ENCODE results near the gene B9D2. TPM values are rescaled to one million over a fixed set of nuclear protein-coding genes. Genes with fewer than 3 reads are reported as not detected.
"Not testable (repeated sequence)": the region's sequence is repeated elsewhere in the genome, so short reads cannot be mapped to it uniquely, and the experiment has no call there.

B9D2 gene
- total RNA-seq, 4 donors from 2014 or later, result 1.7 to 3.7 (median 2.5) TPM

DNA sequence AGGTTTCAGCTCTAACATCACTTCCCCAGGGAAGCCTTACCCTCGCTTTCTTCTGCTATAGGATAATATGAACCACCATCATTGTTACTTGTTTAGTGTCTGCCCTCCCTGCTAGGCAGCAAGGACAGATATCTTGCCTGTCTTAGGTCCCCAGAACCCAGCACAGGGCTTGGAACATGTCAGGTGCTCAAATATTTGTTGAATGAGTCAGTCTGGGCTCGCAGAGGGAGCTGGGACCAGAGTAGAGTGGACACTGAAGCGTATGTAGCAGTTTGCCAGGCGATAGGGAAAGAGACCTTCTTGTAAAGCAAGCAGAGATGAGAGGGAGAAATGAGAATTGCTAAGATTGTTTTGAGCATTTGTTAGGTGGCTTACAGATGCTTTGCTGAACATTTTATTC lies 45.3 kb upstream of the B9D2 start:
- intact Hi-C loops (cut with DNase I; ENCODE audit: low total_unique reads), result no loop called here
- 64 to 76% methylated on average over 4 of the region's 4 CpGs for WGBS, 2 donors
- no peak overlapping the region for H3K4me3 ChIP-seq (ENCODE audit: low read depth, poor library complexity, severe bottlenecking)
- no peak for DNase-seq (ENCODE audit: low spot score in 2 of 2)
- TF ChIP-seq POLR2A (IDR thresholded peaks at IDR 0.05), result no peak
- TF ChIP-seq, protein P1, sequence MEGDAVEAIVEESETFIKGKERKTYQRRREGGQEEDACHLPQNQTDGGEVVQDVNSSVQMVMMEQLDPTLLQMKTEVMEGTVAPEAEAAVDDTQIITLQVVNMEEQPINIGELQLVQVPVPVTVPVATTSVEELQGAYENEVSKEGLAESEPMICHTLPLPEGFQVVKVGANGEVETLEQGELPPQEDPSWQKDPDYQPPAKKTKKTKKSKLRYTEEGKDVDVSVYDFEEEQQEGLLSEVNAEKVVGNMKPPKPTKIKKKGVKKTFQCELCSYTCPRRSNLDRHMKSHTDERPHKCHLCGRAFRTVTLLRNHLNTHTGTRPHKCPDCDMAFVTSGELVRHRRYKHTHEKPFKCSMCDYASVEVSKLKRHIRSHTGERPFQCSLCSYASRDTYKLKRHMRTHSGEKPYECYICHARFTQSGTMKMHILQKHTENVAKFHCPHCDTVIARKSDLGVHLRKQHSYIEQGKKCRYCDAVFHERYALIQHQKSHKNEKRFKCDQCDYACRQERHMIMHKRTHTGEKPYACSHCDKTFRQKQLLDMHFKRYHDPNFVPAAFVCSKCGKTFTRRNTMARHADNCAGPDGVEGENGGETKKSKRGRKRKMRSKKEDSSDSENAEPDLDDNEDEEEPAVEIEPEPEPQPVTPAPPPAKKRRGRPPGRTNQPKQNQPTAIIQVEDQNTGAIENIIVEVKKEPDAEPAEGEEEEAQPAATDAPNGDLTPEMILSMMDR (IDR thresholded peaks at IDR 0.05), result no peak

DNA sequence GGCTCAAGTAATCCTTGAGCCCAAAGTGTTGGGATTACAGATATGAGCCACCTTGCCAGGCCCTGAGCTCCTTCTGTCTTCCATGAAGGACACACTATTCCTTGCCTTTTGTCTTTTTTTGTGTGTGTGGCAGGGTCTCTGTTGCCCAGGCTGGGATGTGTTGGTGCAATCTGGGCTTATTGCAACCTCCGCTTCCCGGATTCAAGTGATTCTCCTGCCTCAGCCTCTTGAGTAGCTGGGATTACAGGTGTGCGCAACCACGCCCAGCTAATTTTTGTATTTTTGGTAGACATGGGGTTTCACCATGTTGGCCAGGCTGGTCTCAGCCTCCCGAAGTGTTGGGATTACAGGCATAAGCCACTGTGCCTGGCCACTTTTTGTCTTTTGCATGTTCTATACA lies 44.9 kb upstream of the B9D2 start:
- H3K4me3 ChIP-seq (ENCODE audit: low read depth, poor library complexity, severe bottlenecking); intact Hi-C loops (cut with DNase I; ENCODE audit: low total_unique reads); DNase-seq (ENCODE audit: low spot score in 2 of 2): not testable (repeated sequence)
- 95 to 98% methylated on average over 5 of the region's 5 CpGs for WGBS, 2 donors

DNA sequence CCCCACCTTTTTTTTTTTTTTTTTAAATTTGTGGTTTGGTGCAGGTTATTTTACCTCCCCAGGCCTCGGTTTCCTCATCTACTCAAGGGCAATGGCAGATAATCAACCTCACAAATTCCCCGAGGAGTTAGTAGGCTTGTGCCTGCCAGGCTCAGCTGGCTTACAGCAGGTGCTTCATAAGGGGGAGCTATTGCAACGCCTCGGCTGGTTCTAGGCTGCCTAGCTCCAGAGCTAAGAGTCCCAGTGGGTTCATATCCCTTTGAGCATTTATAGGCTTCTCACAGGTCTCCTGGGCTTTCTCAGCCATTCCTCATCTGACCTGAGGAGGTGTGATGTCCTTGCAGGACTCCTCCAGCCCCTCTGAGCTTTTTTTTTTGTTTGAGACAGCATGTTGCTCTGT lies 44.3 kb upstream of the B9D2 start:
- 72 to 79% methylated on average over 4 of the region's 4 CpGs for WGBS, 2 donors

DNA sequence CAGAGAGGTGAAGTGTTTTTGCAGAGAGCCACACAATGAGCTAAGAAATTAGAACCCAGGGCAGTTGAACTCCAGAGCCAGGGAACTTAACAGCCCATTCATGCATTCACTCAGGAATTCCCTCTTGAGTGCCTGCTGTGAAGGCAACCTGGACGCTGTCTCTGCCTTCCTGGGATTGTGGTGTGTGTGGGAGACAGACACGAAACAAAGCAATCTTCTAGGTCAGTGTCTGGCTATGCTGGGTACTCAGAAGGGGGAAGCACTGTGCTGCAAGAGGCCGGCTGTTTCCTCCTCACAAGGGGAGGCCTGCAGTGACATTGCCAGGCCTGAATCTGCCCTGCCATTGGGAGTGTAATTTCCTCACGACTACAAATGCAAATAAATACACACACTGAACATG lies 43.3 kb upstream of the B9D2 start:
- no peak overlapping the region for H3K4me3 ChIP-seq (ENCODE audit: low read depth, poor library complexity, severe bottlenecking)
- WGBS, 2 donors, result 60 to 86% methylated on average over 4 of the region's 4 CpGs
- TF ChIP-seq POLR2A (IDR thresholded peaks at IDR 0.05), result no peak
- TF ChIP-seq, protein P1 (IDR thresholded peaks at IDR 0.05), result no peak
- no peak for DNase-seq (ENCODE audit: low spot score in 2 of 2)
- intact Hi-C loops (cut with DNase I; ENCODE audit: low total_unique reads), result no loop called here

More for the DNA sequence above, 44.3 kb upstream of the B9D2 start:
- TF ChIP-seq, protein P1 (IDR thresholded peaks at IDR 0.05), result no peak
- no peak for TF ChIP-seq POLR2A (IDR thresholded peaks at IDR 0.05)
- intact Hi-C loops (cut with DNase I; ENCODE audit: low total_unique reads), result no loop called here
- no peak overlapping the region for H3K4me3 ChIP-seq (ENCODE audit: low read depth, poor library complexity, severe bottlenecking)
- no peak for DNase-seq (ENCODE audit: low spot score in 2 of 2)

DNA sequence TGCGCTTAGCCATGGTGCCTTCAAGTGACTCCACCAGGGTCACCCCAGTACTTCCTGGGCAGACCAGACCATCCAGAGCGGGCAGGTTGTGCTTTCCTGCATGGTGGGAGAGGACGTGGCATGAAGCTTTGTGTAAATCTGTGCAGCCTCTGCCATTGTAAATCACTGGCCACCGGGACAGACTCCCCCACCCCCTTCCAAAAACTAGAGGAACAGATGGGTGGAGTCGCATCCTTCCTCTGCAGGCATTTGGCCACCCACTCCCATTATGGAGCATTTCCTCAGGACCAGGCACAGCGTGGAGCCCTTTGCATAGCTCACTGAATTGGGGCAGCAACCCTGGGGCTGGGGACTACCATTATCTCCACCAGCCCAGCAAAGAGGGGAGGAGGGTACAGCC lies 41.8 kb upstream of the B9D2 start:
- H3K4me3 ChIP-seq (ENCODE audit: low read depth, poor library complexity, severe bottlenecking), result no peak overlapping the region
- intact Hi-C loops (cut with DNase I; ENCODE audit: low total_unique reads), result no loop called here
- no peak for DNase-seq (ENCODE audit: low spot score in 2 of 2)
- 74 to 77% methylated on average over 5 to 6 of the region's 6 CpGs for WGBS, 2 donors
- TF ChIP-seq POLR2A (IDR thresholded peaks at IDR 0.05), result no peak
- TF ChIP-seq, protein P1 (IDR thresholded peaks at IDR 0.05), result no peak

DNA sequence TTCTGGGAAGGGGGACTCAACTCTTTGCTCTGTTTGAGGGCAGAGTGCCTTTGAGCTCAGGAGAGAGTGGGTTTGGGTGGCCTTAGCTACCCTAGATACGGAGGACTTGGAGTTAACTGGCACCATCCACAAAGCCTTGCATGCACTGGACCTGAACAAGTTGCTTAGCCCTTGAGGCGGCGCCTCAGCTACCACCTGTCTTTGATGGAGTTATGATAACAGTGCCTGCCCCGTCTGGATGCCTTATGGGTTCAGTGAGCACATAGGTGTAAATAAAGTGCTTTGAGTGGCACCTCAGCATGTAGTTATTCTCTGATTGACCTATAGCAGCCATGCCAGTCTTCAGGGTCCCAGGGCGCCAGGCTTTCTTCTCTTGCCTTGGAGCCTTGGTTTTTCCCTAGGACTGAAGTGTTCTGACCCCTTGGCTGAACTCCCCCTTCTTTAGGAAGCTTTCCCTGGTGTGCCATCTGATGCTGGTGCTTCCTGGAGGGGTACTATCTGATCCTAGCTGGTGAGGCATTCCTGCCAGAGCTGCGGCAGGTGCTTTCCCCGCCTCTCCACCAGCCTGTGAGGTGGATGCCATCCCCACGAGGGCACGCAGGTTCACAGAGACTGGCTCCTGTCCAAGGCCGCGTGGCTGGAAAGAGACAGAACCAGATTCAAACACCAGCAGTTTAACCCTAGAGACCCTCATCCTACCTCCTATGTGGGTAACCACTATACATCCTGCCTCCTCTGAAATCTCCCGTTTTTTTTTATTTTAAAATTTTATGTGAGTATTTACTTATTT lies 39.4 kb upstream of the B9D2 start:
- intact Hi-C loops (cut with DNase I; ENCODE audit: low total_unique reads), result no loop called here
- WGBS, 2 donors, result 44 to 60% methylated on average over 12 of the region's 12 CpGs
- TF ChIP-seq, protein P1 (IDR thresholded peaks at IDR 0.05), result no peak
- no peak for TF ChIP-seq POLR2A (IDR thresholded peaks at IDR 0.05)
- DNase-seq (ENCODE audit: low spot score in 2 of 2), result no peak
- H3K4me3 ChIP-seq (ENCODE audit: low read depth, poor library complexity, severe bottlenecking), result no peak overlapping the region
